SH-SY5Y (cell line): ENCODE results near the gene AKR7A2.

Source experiments
- GATA2 ChIP-seq: IDR thresholded peaks from 2 replicates; pipeline ENCODE4 v1.6.1; 2011; ENCODE audit warnings: mild to moderate bottlenecking, low read depth, low read length
- GATA3 ChIP-seq: IDR thresholded peaks from 2 replicates; pipeline ENCODE4 v1.6.1; 2011; ENCODE audit warnings: low read depth, mild to moderate bottlenecking, low read length, moderate library complexity

DNA sequence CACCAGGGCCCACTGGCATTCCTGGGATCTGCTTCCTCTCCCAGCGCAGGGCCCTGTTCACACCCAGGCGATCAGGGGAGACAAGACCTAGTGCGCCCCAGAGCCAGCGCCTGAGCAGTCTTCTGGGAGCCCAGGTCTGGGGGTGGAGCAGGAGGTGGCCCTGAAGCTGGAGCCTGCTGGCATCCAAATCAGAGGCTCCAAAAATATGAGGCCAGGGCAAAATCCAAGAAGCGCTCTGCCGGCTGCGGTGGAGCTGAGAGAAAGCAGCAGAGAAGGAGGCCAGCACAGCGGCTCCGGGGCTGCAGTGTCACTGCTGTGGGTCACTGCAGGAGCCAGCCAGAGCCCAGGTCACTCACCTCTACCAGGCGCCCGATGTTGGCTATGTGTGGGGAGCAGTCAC is 32.9 kb upstream of the AKR7A2 start:
- no peak for TF ChIP-seq GATA2
- no peak for TF ChIP-seq GATA3
